GM13977 (cell line): ENCODE data around the gene KRT78.

Source experiments
- DNase-seq: peaks from one replicate; pipeline ENCODE4 v3.0.0; 2012; ENCODE audit warnings: low spot score
- CTCF ChIP-seq: IDR thresholded peaks from 2 replicates; pipeline ENCODE4 v1.5.1; 2012; ENCODE audit warnings: mild to moderate bottlenecking, control low read depth; ENCODE audit not compliant: insufficient read depth; ENCODE audit errors: extremely low read depth, missing control alignments
- in situ Hi-C: fragments of 300-500 bp; cut with MboI; formaldehyde crosslinking; loops from one replicate; pipeline ENCODE4 v1.12.0; 2022; ENCODE audit warnings: low sequenced_read_pairs, low pct_unique_long_range_greater_than_20kb, mixed read lengths, inconsistent platforms; ENCODE audit not compliant: unreplicated experiment

The KRT78 gene

GRCh38 chr12:52806821-52807543 is 41.8 kb downstream of the KRT78 start:
- no peak for DNase-seq
- in situ Hi-C loops = no loop called here
- TF ChIP-seq CTCF = no peak

- TF ChIP-seq CTCF = no peak
- in situ Hi-C loops = no loop called here
- DNase-seq = no peak
These were observed 42.5 kb downstream of the KRT78 start for GRCh38 chr12:52806169-52806811.

GRCh38 chr12:52805739-52806138 is 43.1 kb downstream of the KRT78 start:
- in situ Hi-C loops = no loop called here
- no peak for DNase-seq
- TF ChIP-seq CTCF = no peak

- no peak for DNase-seq
- in situ Hi-C loops = no loop called here
- TF ChIP-seq CTCF = no peak
These were observed 43.8 kb downstream of the KRT78 start for GRCh38 chr12:52805000-52805399.

- no peak for TF ChIP-seq CTCF
- DNase-seq = no peak
- in situ Hi-C loops = no loop called here
These were observed 46.4 kb downstream of the KRT78 start for GRCh38 chr12:52802442-52802841.

- no peak for DNase-seq
- in situ Hi-C loops = no loop called here
- no peak for TF ChIP-seq CTCF
These were observed 47.0 kb downstream of the KRT78 start for GRCh38 chr12:52801773-52802172.
